GM12878 (cell line): ENCODE data around the gene UBE3B. TPM values are rescaled to one million over a fixed set of nuclear protein-coding genes. Genes with fewer than 3 reads are reported as not detected.

ENCODE experiments used
- ATAC-seq: fragments of 200-7000 bp; cut with Tn5 transposase; 3 replicates; pipeline ENCODE4 v1.9.1; 2020; ENCODE audit warnings: mild to moderate bottlenecking, moderate library complexity
- BruUV-seq: library from RNA; stranded (reverse); fragments of 400-500 nt; replicated peaks from 2 replicates; lab custom pipeline; 2021; lab: Mats Ljungman, UMichigan
- CTCF ChIA-PET: fragments of 300-600 bp; sonication (Branson Sonifier 250); formaldehyde crosslinking; extraction: SDS; loops from one replicate; lab custom pipeline; 2021; ENCODE audit warnings: inconsistent platforms; lab: Yijun Ruan, JAX
- POLR2A ChIA-PET: fragments of 350-600 bp; formaldehyde crosslinking; extraction: SDS; loops from one replicate; lab custom pipeline; 2021; ENCODE audit warnings: inconsistent platforms; lab: Charles Lee
- RAD21 ChIA-PET: fragments of 300-600 bp; sonication (Branson Sonifier 250); formaldehyde crosslinking; loops from one replicate; lab custom pipeline; 2023; ENCODE audit warnings: antibody characterized with exemption; ENCODE audit not compliant: unreplicated experiment; lab: Charles Lee
- SMC1A ChIA-PET: fragments of 300-600 bp; sonication (Branson Sonifier 250); formaldehyde crosslinking; loops from one replicate; lab custom pipeline; 2023; ENCODE audit not compliant: unreplicated experiment, uncharacterized antibody; lab: Charles Lee
- DNase-seq: peaks from one replicate; pipeline ENCODE4 v3.0.0-alpha.2; 2011; ENCODE audit warnings: low read depth, low spot score
- FAIRE-seq: peaks from 3 replicates; lab custom pipeline; 2011; peaks lifted over from hg19 to GRCh38; lab: Jason Lieb, UNC
- H2AFZ ChIP-seq: 2 replicates; pipeline ENCODE4 v1.6.0; 2011; ENCODE audit warnings: low read depth, low read length, control low read depth; ENCODE audit not compliant: control insufficient read depth
- H3K27ac ChIP-seq: 2 replicates; pipeline ENCODE4 v1.5.1; 2011; ENCODE audit warnings: control low read depth; ENCODE audit not compliant: control insufficient read depth, insufficient read depth
- H3K27me3 ChIP-seq, 2 experiments: replicated peaks in 1 of 2; 2 replicates each; pipeline versions ENCODE4 v1.6.0 to v1.6.1; 2011; ENCODE audit warnings: low read length in 1 of 2; ENCODE audit not compliant: control insufficient read depth in 2 of 2, insufficient read depth in 2 of 2
- H3K36me3 ChIP-seq, 2 experiments: 2 replicates each; pipeline ENCODE4 v1.5.1; 2011; ENCODE audit warnings: low read length in 1 of 2; ENCODE audit not compliant: control insufficient read depth in 2 of 2, insufficient read depth in 2 of 2
- H3K4me1 ChIP-seq: 2 replicates; pipeline ENCODE4 v1.6.1; 2011; ENCODE audit warnings: mild to moderate bottlenecking, low read length, moderate library complexity, mixed read lengths; ENCODE audit not compliant: control insufficient read depth, insufficient read depth
- H3K4me2 ChIP-seq: 2 replicates; pipeline ENCODE4 v1.6.0; 2011; ENCODE audit warnings: control low read depth; ENCODE audit not compliant: control insufficient read depth, insufficient read depth
- H3K4me3 ChIP-seq: fragments of 200-600 bp; sonication (generic); 2 replicates; pipeline ENCODE4 v1.5.1; 2016
- H3K79me2 ChIP-seq: 2 replicates; pipeline ENCODE4 v1.6.0; 2011; ENCODE audit warnings: low read length; ENCODE audit not compliant: control insufficient read depth, insufficient read depth
- H3K9ac ChIP-seq: 2 replicates; pipeline ENCODE4 v1.8.0; 2011; ENCODE audit warnings: low read length, control low read depth, mixed read lengths; ENCODE audit not compliant: control insufficient read depth, insufficient read depth
- H3K9me3 ChIP-seq: replicated peaks from 3 replicates; pipeline ENCODE4 v1.5.1; 2011; ENCODE audit warnings: mild to moderate bottlenecking, low read length; ENCODE audit not compliant: control insufficient read depth, insufficient read depth
- H4K20me1 ChIP-seq: 2 replicates; pipeline ENCODE4 v1.6.0; 2011; ENCODE audit not compliant: control insufficient read depth, insufficient read depth
- BCLAF1 ChIP-seq: fragments of 450-650 bp; IDR thresholded peaks from 2 replicates; pipeline ENCODE4 v1.6.1; 2017; ENCODE audit warnings: antibody characterized with exemption, mild to moderate bottlenecking, moderate library complexity
- E2F8 ChIP-seq: fragments of 450-650 bp; IDR thresholded peaks from 2 replicates; pipeline ENCODE4 v1.6.1; 2018; ENCODE audit warnings: mild to moderate bottlenecking, low read depth, moderate library complexity; ENCODE audit not compliant: partially characterized antibody
- ETV6 ChIP-seq, 2 experiments: fragments of 450-650 bp in 1 of 2; IDR thresholded peaks in 1 of 2; conservative IDR thresholded peaks in 1 of 2; 2 replicates each; pipeline ENCODE4 v1.6.1; 2014; ENCODE audit warnings: antibody characterized with exemption in 1 of 2, borderline replicate concordance in 1 of 2, low read depth in 1 of 2, mild to moderate bottlenecking in 1 of 2, moderate library complexity in 1 of 2
- KAT2A ChIP-seq: conservative IDR thresholded peaks from 2 replicates; pipeline ENCODE4 v1.6.1; 2011; ENCODE audit warnings: low read depth, low read length; ENCODE audit not compliant: control insufficient read depth
- PBX3 ChIP-seq: IDR thresholded peaks from 2 replicates; pipeline ENCODE4 v1.6.1; 2011; ENCODE audit warnings: mild to moderate bottlenecking, low read depth, low read length, moderate library complexity; ENCODE audit not compliant: insufficient replicate concordance
- SMARCA5 ChIP-seq: fragments of 450-650 bp; IDR thresholded peaks from 2 replicates; pipeline ENCODE4 v1.6.1; 2017; ENCODE audit warnings: mild to moderate bottlenecking
- TBL1XR1 ChIP-seq: IDR thresholded peaks from 2 replicates; pipeline ENCODE4 v1.6.1; 2012; ENCODE audit warnings: low read depth, low read length, improper control_type of control experiment
- ZBED1 ChIP-seq: IDR thresholded peaks from 2 replicates; pipeline ENCODE4 v1.6.1; 2016; ENCODE audit warnings: borderline replicate concordance
- WGBS: methylation state at CpG from one replicate; pipeline ENCODE4 v1.1.6; 2016; ENCODE audit warnings: low lambda C conversion rate; ENCODE audit not compliant: insufficient replicate concordance, insufficient coverage; ENCODE audit errors: missing lambda C conversion rate; 5-methylcytosine and 5-hydroxymethylcytosine counted together
- in situ Hi-C: fragments of 300-500 bp; cut with MboI; formaldehyde crosslinking; loops from 9 replicates; pipeline ENCODE4 v1.14.3; 2018; ENCODE audit warnings: mixed read lengths
- intact Hi-C: fragments of 100-400 bp; cut with micrococcal nuclease; formaldehyde crosslinking; loops from one replicate; pipeline ENCODE4 v1.14.2; 2022; ENCODE audit not compliant: unreplicated experiment
- polyA plus RNA-seq, 11 experiments: library from polyadenylated mRNA; depleted of rRNA in 4 of 11; unstranded in 6 of 11; stranded (reverse) in 5 of 11; fragments of >200 nt; fragmentation: Nextera tagmentation in 4 of 11; fragmentation: Illumina TruSeq in 1 of 11; extraction: Ambion mirVana in 4 of 11; extraction: Trizol in 1 of 11; gene quantifications; 1 replicate in 1 of 11; 2 replicates in 10 of 11; pipeline versions ENCODE4 v1.2.1 to v1.2.3, GENCODE V29; 2011 to 2016; ENCODE audit warnings: inconsistent platforms in 2 of 11, missing spikeins in 2 of 11, low read depth in 1 of 11
- total RNA-seq, 4 experiments: library from RNA; depleted of rRNA in 3 of 4; stranded (reverse); fragments of >200 nt in 3 of 4; fragmentation: Illumina TruSeq in 1 of 4; extraction: Trizol in 1 of 4; gene quantifications; 2 replicates each; pipeline versions ENCODE4 v1.2.1 to v1.2.3, GENCODE V29; 2013 to 2021

Gene UBE3B
- total and polyA plus RNA-seq, 10 of the 15 experiments (the other 5 are each of a cell fraction or from before 2014, with no cell fraction given): 7.4 to 25.3 (median 17.1) TPM

GRCh38 chr12:109488051-109488665, 10.7 kb downstream of the UBE3B start (continued):
- no peak for TF ChIP-seq BCLAF1
- no peak for TF ChIP-seq KAT2A
- TF ChIP-seq PBX3: no peak
- TF ChIP-seq SMARCA5: no peak

GRCh38 chr12:109489016-109489954, 11.9 kb downstream of the UBE3B start:
- Histone ChIP-seq H2AFZ (no peak overlapping the region), H3K4me3 (no peak overlapping the region), H3K27ac (no peak overlapping the region), H3K9ac (no peak overlapping the region), H3K36me3 (peaks cover 4 to 17% of the 10 kb centered on the region in 2 experiments), H3K79me2 (no peaks in the 10 kb centered on the region), H3K4me2 (no peak overlapping the region), H3K27me3 (no peaks in the 10 kb centered on the region), H4K20me1 (no peaks in the 10 kb centered on the region), H3K9me3 (no peaks in the 10 kb centered on the region), H3K4me1 (no peaks in the 10 kb centered on the region)
- no peak for DNase-seq
- CTCF ChIA-PET: no interaction called here
- WGBS: 93% methylated on average over 14 of the region's 14 CpGs
- BruUV-seq: no TSS peak
- intact Hi-C loops (no loop called here), in situ Hi-C loops (no loop called here)
- ATAC-seq: no peak
- no peak for FAIRE-seq
- SMC1A ChIA-PET: no interaction called here
- RAD21 ChIA-PET: no interaction called here
- POLR2A ChIA-PET: no interaction called here
- TF ChIP-seq ZBED1 (no peak), E2F8 (no peak), TBL1XR1 (no peak), ETV6 (conservative IDR thresholded peaks at IDR 0.05 in 1 of 2, IDR thresholded peaks at IDR 0.05 in 1 of 2; ENCODE audit: borderline replicate concordance in 1 of 2, low read depth in 1 of 2) (no peak)
